ENCODE data around the gene MPND. TPM values are rescaled to one million over a fixed set of nuclear protein-coding genes. Genes with fewer than 3 reads are reported as not detected.

Gene MPND
- total and polyA plus RNA-seq, 2 of the 13 experiments (the other 11 are each of a cell fraction or from before 2014, with no cell fraction given) = 10.8 to 15.8 TPM

DNA sequence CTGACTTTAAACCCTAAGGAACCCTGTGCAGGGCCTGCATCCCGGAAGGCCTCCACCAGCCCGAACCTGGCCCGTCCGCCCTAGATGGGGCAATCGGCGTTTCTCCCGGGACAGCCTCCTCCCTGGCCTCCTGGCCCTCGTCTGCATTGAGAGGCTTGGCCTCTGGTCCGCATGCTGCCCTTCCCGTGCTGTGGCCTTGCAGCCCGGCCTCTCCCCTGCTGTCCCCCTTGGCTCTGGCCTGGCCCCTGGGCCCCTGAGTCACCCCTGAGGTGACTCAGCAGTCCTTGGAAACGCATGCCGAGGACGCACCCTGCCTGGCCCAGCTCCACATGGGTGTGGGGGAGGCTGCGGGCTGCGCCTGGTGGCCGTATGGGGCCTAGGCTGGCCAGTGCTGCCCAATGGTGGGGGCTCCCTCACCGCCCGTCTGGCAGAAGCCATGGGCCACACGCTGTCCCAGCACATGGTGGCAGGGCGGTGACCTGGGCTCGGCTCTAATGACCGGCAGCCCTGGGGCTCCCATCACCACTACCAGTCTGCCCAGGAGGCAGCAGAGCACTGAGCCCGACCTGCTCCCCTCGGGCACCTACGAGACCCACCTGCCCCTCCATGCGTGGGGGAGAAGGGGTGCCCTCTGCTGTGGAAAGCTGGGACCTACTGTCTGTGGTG is 31.3 kb downstream of the MPND start (continued):
- TF ChIP-seq, protein P1, sequence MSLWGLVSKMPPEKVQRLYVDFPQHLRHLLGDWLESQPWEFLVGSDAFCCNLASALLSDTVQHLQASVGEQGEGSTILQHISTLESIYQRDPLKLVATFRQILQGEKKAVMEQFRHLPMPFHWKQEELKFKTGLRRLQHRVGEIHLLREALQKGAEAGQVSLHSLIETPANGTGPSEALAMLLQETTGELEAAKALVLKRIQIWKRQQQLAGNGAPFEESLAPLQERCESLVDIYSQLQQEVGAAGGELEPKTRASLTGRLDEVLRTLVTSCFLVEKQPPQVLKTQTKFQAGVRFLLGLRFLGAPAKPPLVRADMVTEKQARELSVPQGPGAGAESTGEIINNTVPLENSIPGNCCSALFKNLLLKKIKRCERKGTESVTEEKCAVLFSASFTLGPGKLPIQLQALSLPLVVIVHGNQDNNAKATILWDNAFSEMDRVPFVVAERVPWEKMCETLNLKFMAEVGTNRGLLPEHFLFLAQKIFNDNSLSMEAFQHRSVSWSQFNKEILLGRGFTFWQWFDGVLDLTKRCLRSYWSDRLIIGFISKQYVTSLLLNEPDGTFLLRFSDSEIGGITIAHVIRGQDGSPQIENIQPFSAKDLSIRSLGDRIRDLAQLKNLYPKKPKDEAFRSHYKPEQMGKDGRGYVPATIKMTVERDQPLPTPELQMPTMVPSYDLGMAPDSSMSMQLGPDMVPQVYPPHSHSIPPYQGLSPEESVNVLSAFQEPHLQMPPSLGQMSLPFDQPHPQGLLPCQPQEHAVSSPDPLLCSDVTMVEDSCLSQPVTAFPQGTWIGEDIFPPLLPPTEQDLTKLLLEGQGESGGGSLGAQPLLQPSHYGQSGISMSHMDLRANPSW (CRISPR knock-in tag; IDR thresholded peaks at IDR 0.05; ENCODE audit: borderline replicate concordance) = no peak
- TF ChIP-seq PHB2 (IDR thresholded peaks at IDR 0.05; ENCODE audit: partially characterized antibody) = no peak
- TF ChIP-seq IRX3 (CRISPR knock-in tag; IDR thresholded peaks at IDR 0.05; ENCODE audit: borderline replicate concordance, low read depth) = no peak
- no peak for TF ChIP-seq ZNF235 (CRISPR knock-in tag; IDR thresholded peaks at IDR 0.05; ENCODE audit: borderline replicate concordance)
- peak; percentile 38; the same call in 1 of the 2 replicates for TF ChIP-seq ZNF441 (CRISPR knock-in tag; IDR thresholded peaks at IDR 0.05; ENCODE audit: borderline replicate concordance)
- peak; percentile 96 for TF ChIP-seq MXD4 (CRISPR knock-in tag; IDR thresholded peaks at IDR 0.05)
- TF ChIP-seq ZNF274 (CRISPR knock-in tag; IDR thresholded peaks at IDR 0.05) = peak; percentile 74
- peak; percentile 91 for TF ChIP-seq ZNF782 (CRISPR knock-in tag; IDR thresholded peaks at IDR 0.05; ENCODE audit: borderline replicate concordance)
- TF ChIP-seq SYNCRIP (IDR thresholded peaks at IDR 0.05; ENCODE audit: insufficient read depth, low read depth, low read length) = no peak
- TF ChIP-seq XRCC5 (optimal IDR thresholded peaks at IDR 0.05; ENCODE audit: low read length) = peak; percentile 68
- TF ChIP-seq ZSCAN29 (CRISPR knock-in tag; conservative IDR thresholded peaks at IDR 0.05) = 0 out of 2 replicates have a peak, but pooled peaks have one; percentile 28
- peak; percentile 95 for TF ChIP-seq ERF (CRISPR knock-in tag; IDR thresholded peaks at IDR 0.05)
- TF ChIP-seq ZNF33B (CRISPR knock-in tag; IDR thresholded peaks at IDR 0.05) = no peak
- TF ChIP-seq YY1 (IDR thresholded peaks at IDR 0.05; ENCODE audit: insufficient read depth, insufficient replicate concordance, low read depth, low read length) = no peak
- TF ChIP-seq, protein P2, sequence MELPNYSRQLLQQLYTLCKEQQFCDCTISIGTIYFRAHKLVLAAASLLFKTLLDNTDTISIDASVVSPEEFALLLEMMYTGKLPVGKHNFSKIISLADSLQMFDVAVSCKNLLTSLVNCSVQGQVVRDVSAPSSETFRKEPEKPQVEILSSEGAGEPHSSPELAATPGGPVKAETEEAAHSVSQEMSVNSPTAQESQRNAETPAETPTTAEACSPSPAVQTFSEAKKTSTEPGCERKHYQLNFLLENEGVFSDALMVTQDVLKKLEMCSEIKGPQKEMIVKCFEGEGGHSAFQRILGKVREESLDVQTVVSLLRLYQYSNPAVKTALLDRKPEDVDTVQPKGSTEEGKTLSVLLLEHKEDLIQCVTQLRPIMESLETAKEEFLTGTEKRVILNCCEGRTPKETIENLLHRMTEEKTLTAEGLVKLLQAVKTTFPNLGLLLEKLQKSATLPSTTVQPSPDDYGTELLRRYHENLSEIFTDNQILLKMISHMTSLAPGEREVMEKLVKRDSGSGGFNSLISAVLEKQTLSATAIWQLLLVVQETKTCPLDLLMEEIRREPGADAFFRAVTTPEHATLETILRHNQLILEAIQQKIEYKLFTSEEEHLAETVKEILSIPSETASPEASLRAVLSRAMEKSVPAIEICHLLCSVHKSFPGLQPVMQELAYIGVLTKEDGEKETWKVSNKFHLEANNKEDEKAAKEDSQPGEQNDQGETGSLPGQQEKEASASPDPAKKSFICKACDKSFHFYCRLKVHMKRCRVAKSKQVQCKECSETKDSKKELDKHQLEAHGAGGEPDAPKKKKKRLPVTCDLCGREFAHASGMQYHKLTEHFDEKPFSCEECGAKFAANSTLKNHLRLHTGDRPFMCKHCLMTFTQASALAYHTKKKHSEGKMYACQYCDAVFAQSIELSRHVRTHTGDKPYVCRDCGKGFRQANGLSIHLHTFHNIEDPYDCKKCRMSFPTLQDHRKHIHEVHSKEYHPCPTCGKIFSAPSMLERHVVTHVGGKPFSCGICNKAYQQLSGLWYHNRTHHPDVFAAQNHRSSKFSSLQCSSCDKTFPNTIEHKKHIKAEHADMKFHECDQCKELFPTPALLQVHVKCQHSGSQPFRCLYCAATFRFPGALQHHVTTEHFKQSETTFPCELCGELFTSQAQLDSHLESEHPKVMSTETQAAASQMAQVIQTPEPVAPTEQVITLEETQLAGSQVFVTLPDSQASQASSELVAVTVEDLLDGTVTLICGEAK (IDR thresholded peaks at IDR 0.05) = no peak
- TF ChIP-seq, protein P2 (CRISPR knock-in tag; IDR thresholded peaks at IDR 0.05) = peak; percentile 84
- TF ChIP-seq, protein P3, sequence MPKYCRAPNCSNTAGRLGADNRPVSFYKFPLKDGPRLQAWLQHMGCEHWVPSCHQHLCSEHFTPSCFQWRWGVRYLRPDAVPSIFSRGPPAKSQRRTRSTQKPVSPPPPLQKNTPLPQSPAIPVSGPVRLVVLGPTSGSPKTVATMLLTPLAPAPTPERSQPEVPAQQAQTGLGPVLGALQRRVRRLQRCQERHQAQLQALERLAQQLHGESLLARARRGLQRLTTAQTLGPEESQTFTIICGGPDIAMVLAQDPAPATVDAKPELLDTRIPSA (CRISPR knock-in tag; IDR thresholded peaks at IDR 0.05; ENCODE audit: borderline replicate concordance) = no peak
- TF ChIP-seq ZNF552 (CRISPR knock-in tag; IDR thresholded peaks at IDR 0.05; ENCODE audit: borderline replicate concordance) = no peak

Measured in HepG2 (cell line).